HEK293 (cell line): ENCODE results near the gene MBP.

Experiments used
- CTCF ChIA-PET: fragments of 350-600 bp; formaldehyde crosslinking; extraction: SDS; loops from one replicate; lab custom pipeline; 2021; ENCODE audit warnings: antibody characterized with exemption; lab: Yijun Ruan, JAX
- POLR2A ChIA-PET: fragments of 300-600 bp; formaldehyde crosslinking; extraction: SDS; loops from one replicate; lab custom pipeline; 2020; ENCODE audit warnings: antibody characterized with exemption, inconsistent platforms; lab: Yijun Ruan, JAX
- H3K27ac ChIP-seq: fragments of 200-500 bp; sonication (Bioruptor generic); 2 replicates; pipeline ENCODE4 v1.5.1; 2014; ENCODE audit warnings: low read depth, low read length, control low read depth, inconsistent platforms; ENCODE audit errors: extremely low read depth
- H3K36me3 ChIP-seq, 2 experiments: fragments of 200-500 bp in 1 of 2; sonication (Bioruptor generic) in 1 of 2; 1 replicate in 1 of 2; 2 replicates in 1 of 2; pipeline ENCODE4 v1.5.1; 2014 to 2017; ENCODE audit warnings: inconsistent platforms in 2 of 2, low read length in 2 of 2; ENCODE audit not compliant: control insufficient read depth in 2 of 2, insufficient read depth in 1 of 2
- H3K4me1 ChIP-seq: fragments of 200-500 bp; sonication (Bioruptor generic); 2 replicates; pipeline ENCODE4 v1.5.1; 2014; ENCODE audit warnings: mild to moderate bottlenecking, low read length, inconsistent platforms; ENCODE audit not compliant: control insufficient read depth, insufficient read depth
- H3K4me3 ChIP-seq: 2 replicates; pipeline ENCODE4 v1.5.1; 2011; ENCODE audit warnings: low read depth, mild to moderate bottlenecking, control low read depth, low read length, moderate library complexity
- H3K9me3 ChIP-seq: fragments of 200-500 bp; sonication (Bioruptor generic); 2 replicates; pipeline ENCODE4 v1.5.1; 2014; ENCODE audit warnings: low read depth, low read length, inconsistent platforms; ENCODE audit not compliant: control insufficient read depth, insufficient read depth
- KLF16 ChIP-seq: fragments of 450-650 bp; formaldehyde crosslinking; IDR thresholded peaks from 2 replicates; pipeline ENCODE4 v1.5.1; 2017; ENCODE audit warnings: missing biosample characterization, missing genetic modification characterization
- REPIN1 ChIP-seq: fragments of 450-650 bp; formaldehyde crosslinking; IDR thresholded peaks from 2 replicates; pipeline ENCODE4 v1.5.1; 2017; ENCODE audit warnings: missing biosample characterization, missing genetic modification characterization, low read depth
- SP3 ChIP-seq: fragments of 450-650 bp; formaldehyde crosslinking; IDR thresholded peaks from 2 replicates; pipeline ENCODE4 v1.5.1; 2016; ENCODE audit warnings: missing biosample characterization, missing genetic modification characterization
- TRIM28 ChIP-seq: IDR thresholded peaks from 2 replicates; pipeline ENCODE4 v1.6.1; 2011; ENCODE audit warnings: low read length, control low read depth, borderline replicate concordance
- ZIC2 ChIP-seq: fragments of 450-650 bp; formaldehyde crosslinking; IDR thresholded peaks from 2 replicates; pipeline ENCODE4 v1.5.1; 2016; ENCODE audit warnings: missing biosample characterization, missing genetic modification characterization
- ZNF157 ChIP-seq: fragments of 450-650 bp; formaldehyde crosslinking; IDR thresholded peaks from 2 replicates; pipeline ENCODE4 v1.5.1; 2016; ENCODE audit warnings: missing biosample characterization, missing genetic modification characterization
- ZNF184 ChIP-seq: fragments of 450-650 bp; IDR thresholded peaks from 2 replicates; pipeline ENCODE4 v1.5.1; 2018; ENCODE audit warnings: missing biosample characterization, mild to moderate bottlenecking, missing genetic modification characterization
- ZNF248 ChIP-seq: fragments of 450-650 bp; formaldehyde crosslinking; IDR thresholded peaks from 2 replicates; pipeline ENCODE4 v1.5.1; 2017; ENCODE audit warnings: missing biosample characterization, missing genetic modification characterization
- ZNF274 ChIP-seq, 2 experiments: fragments of 200-500 bp in 1 of 2; fragments of 450-650 bp in 1 of 2; sonication (Bioruptor generic) in 1 of 2; formaldehyde crosslinking in 1 of 2; IDR thresholded peaks; 2 replicates each; pipeline versions ENCODE4 v1.5.1 to v1.6.1; 2014 to 2016; ENCODE audit warnings: borderline replicate concordance in 1 of 2, inconsistent platforms in 1 of 2, low read length in 1 of 2, missing biosample characterization in 1 of 2, missing genetic modification characterization in 1 of 2
- ZNF747 ChIP-seq: fragments of 450-650 bp; formaldehyde crosslinking; IDR thresholded peaks from 2 replicates; pipeline ENCODE4 v1.5.1; 2016; ENCODE audit warnings: missing biosample characterization, missing genetic modification characterization
- ZNF768 ChIP-seq: fragments of 450-650 bp; formaldehyde crosslinking; IDR thresholded peaks from 2 replicates; pipeline ENCODE4 v1.5.1; 2018; ENCODE audit warnings: missing biosample characterization, mild to moderate bottlenecking, missing genetic modification characterization
- TF ChIP-seq, protein P1 (sequence below): fragments of 450-650 bp; formaldehyde crosslinking; IDR thresholded peaks from 2 replicates; pipeline ENCODE4 v1.5.1; 2016; ENCODE audit warnings: missing biosample characterization, missing genetic modification characterization
- TF ChIP-seq, protein P2 (sequence below): fragments of 450-650 bp; formaldehyde crosslinking; IDR thresholded peaks from 2 replicates; pipeline ENCODE4 v1.5.1; 2016; ENCODE audit warnings: missing biosample characterization, missing genetic modification characterization
- TF ChIP-seq, protein P3 (sequence below): fragments of 450-650 bp; formaldehyde crosslinking; IDR thresholded peaks from 2 replicates; pipeline ENCODE4 v1.5.1; 2016; ENCODE audit warnings: missing biosample characterization, missing genetic modification characterization
- TF ChIP-seq, protein P4 (sequence below): fragments of 450-650 bp; formaldehyde crosslinking; IDR thresholded peaks from 2 replicates; pipeline ENCODE4 v1.5.1; 2016; ENCODE audit warnings: missing biosample characterization, missing genetic modification characterization
- TF ChIP-seq, protein P5 (sequence below): fragments of 450-650 bp; IDR thresholded peaks from 2 replicates; pipeline ENCODE4 v1.5.1; 2018; ENCODE audit warnings: missing biosample characterization, mild to moderate bottlenecking, missing genetic modification characterization

The MBP gene

DNA sequence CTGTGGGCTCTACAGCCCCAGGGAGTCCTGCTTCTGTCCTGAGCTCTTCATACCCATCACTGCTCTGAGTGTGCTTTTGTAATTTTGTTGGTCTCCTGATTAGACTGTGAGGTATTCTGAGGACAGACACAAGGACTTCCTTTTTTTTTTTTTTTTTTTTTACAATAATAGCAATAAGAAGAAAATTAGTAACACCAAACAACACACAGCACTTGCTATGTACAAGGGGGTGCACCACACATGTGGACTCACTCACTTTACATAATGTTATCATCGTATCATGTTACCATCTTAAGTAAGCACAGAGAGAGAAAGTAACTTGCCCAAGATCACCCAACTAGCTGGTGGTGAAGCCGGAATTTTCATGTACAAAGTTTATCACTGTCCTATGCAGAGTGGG, 34.6 kb downstream of the MBP start:
- no peak overlapping the region for H3K4me3 ChIP-seq
- H3K27ac ChIP-seq: no peak overlapping the region
- H3K4me1 ChIP-seq: peaks cover 27% of the 10 kb centered on the region
- H3K9me3 ChIP-seq: no peaks in the 10 kb centered on the region; the same call in 1 of the 2 replicates
- no peak for TF ChIP-seq TRIM28
- TF ChIP-seq, protein P1, sequence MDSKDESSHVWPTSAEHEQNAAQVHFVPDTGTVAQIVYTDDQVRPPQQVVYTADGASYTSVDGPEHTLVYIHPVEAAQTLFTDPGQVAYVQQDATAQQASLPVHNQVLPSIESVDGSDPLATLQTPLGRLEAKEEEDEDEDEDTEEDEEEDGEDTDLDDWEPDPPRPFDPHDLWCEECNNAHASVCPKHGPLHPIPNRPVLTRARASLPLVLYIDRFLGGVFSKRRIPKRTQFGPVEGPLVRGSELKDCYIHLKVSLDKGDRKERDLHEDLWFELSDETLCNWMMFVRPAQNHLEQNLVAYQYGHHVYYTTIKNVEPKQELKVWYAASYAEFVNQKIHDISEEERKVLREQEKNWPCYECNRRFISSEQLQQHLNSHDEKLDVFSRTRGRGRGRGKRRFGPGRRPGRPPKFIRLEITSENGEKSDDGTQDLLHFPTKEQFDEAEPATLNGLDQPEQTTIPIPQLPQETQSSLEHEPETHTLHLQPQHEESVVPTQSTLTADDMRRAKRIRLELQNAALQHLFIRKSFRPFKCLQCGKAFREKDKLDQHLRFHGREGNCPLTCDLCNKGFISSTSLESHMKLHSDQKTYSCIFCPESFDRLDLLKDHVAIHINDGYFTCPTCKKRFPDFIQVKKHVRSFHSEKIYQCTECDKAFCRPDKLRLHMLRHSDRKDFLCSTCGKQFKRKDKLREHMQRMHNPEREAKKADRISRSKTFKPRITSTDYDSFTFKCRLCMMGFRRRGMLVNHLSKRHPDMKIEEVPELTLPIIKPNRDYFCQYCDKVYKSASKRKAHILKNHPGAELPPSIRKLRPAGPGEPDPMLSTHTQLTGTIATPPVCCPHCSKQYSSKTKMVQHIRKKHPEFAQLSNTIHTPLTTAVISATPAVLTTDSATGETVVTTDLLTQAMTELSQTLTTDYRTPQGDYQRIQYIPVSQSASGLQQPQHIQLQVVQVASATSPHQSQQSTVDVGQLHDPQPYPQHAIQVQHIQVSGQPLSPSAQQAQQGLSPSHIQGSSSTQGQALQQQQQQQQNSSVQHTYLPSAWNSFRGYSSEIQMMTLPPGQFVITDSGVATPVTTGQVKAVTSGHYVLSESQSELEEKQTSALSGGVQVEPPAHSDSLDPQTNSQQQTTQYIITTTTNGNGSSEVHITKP (tag by site-specific recombination): peak; percentile 45
- POLR2A ChIA-PET: no interaction called here
- H3K36me3 ChIP-seq: peaks cover 0 to 6% of the 10 kb centered on the region in 2 experiments; a peak in 2 of 3 replicates
- CTCF ChIA-PET: no interaction called here

DNA sequence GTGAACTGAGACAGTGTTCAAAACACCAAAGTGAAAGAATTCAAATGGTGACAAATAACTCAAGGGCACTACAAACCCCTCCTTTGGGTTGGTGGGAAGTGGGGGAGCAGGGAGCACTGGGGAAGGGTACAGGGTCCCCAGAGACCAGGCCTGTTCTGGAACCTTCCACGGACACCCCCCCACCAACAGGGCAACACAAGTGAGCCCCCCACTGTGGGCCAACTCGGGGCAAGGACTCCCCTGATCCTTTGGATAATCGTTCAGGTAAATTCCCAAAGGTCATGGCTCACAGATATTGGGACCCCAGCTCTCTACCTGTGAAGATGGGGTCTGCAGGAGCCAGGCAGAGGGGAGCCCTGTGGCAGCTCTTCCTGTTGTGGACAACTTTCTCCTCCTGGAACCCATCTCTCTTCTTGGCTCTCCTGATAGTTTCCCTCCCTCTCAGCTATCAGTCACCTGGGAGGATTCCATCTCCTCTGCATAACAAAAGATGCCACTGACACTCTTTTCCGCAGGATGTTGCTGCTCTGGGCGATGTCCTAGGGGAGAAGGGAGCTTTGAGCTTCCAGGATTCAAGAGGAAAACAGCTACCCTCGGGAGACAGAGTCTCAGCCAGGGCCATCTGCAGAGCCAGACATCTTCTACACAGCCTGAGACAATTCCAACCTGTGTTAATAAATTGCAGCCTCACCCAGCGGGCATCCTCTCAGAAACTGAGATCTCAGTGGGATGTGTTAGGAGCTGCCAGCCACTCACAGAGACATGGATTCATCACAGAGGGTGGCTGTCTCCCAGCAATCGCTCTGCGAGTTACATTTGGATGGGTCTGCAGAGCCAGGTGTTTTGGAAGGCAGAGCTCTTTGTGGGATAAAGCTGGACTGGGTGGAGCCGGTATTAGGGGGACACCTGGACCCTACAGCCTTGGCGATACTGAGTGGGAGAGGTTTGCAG, 35.4 kb downstream of the MBP start:
- ChIA-PET CTCF (interaction anchor here (0.6 kb wide), 1 partner anchor 115 kb away, joined by 3 read pairs; no protein-coding TSS in a partner anchor), POLR2A (no interaction called here)
- Histone ChIP-seq H3K27ac (no peak overlapping the region), H3K36me3 (peaks cover 0 to 6% of the 10 kb centered on the region in 2 experiments; a peak in 2 of 3 replicates), H3K4me1 (peaks cover 21% of the 10 kb centered on the region), H3K9me3 (no peaks in the 10 kb centered on the region; the same call in 1 of the 2 replicates), H3K4me3 (no peak overlapping the region)
- TF ChIP-seq ZIC2 (tag by site-specific recombination): peak; percentile 88
- no peak for TF ChIP-seq ZNF274 (IDR thresholded peaks at IDR 0.05; ENCODE audit: low read length)
- TF ChIP-seq ZNF274 (tag by site-specific recombination; IDR thresholded peaks at IDR 0.05; ENCODE audit: borderline replicate concordance): no peak

DNA sequence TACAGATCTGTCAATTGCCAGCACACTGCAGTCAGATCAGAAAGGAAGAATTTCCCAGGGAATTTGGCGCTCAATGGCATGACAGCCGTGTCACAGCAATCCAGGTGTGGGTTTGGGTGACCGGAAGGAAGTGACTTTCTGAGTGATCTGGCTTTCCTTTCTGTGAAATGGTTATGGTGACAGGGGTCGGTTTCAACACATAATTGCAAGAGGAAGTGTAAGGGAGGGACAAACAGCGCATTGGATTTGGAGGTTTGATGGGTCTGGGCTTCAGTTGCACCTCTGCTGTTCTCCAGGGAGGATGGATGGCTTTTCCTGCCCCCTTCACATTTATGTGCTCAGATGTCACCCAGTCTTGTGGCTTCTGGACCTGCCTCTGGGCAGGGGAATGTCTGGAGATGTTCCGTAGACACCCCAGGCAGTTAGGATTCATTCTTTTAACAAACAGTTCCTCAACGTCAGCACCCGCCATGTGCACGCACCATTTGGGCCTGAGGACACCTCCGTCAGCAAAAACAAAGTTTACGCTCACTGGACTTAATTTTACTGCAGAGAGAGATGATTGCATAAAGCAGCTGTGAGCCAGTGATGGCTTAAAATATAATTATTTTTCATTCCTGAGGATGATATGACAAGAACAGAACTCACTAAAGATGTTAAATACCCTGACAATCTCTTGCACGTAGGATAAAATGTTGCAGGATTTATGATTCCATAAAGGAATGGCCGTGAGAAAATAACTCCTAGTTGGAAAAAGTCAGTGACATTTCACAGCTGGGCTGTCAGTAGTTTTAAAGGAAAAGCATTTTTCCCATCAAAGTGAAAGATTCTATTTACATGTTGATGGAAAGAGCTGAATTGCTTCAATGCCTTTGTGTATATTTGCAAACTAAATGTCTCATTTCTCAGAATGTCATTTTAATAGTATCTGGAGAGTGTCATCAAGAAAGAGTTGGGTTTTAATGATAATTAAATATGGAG, 36.9 kb downstream of the MBP start:
- POLR2A ChIA-PET: no interaction called here
- no peak overlapping the region for H3K27ac ChIP-seq
- CTCF ChIA-PET: interaction anchor here (0.5 to 0.6 kb wide), 2 partner anchors 112 to 1599 kb away, joined by 3 read pairs; no protein-coding TSS in a partner anchor
- TF ChIP-seq, protein P2, sequence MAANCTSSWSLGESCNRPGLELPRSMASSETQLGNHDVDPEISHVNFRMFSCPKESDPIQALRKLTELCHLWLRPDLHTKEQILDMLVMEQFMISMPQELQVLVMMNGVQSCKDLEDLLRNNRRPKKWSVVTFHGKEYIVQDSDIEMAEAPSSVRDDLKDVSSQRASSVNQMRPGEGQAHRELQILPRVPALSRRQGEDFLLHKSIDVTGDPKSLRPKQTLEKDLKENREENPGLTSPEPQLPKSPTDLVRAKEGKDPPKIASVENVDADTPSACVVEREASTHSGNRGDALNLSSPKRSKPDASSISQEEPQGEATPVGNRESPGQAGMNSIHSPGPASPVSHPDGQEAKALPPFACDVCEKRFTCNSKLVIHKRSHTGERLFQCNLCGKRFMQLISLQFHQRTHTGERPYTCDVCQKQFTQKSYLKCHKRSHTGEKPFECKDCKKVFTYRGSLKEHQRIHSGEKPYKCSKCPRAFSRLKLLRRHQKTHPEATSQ: no peak
- TF ChIP-seq ZNF157: no peak
- TF ChIP-seq, protein P3, sequence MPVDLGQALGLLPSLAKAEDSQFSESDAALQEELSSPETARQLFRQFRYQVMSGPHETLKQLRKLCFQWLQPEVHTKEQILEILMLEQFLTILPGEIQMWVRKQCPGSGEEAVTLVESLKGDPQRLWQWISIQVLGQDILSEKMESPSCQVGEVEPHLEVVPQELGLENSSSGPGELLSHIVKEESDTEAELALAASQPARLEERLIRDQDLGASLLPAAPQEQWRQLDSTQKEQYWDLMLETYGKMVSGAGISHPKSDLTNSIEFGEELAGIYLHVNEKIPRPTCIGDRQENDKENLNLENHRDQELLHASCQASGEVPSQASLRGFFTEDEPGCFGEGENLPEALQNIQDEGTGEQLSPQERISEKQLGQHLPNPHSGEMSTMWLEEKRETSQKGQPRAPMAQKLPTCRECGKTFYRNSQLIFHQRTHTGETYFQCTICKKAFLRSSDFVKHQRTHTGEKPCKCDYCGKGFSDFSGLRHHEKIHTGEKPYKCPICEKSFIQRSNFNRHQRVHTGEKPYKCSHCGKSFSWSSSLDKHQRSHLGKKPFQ (tag by site-specific recombination): no peak
- TF ChIP-seq, protein P4, sequence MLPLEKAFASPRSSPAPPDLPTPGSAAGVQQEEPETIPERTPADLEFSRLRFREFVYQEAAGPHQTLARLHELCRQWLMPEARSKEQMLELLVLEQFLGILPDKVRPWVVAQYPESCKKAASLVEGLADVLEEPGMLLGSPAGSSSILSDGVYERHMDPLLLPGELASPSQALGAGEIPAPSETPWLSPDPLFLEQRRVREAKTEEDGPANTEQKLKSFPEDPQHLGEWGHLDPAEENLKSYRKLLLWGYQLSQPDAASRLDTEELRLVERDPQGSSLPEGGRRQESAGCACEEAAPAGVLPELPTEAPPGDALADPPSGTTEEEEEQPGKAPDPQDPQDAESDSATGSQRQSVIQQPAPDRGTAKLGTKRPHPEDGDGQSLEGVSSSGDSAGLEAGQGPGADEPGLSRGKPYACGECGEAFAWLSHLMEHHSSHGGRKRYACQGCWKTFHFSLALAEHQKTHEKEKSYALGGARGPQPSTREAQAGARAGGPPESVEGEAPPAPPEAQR (tag by site-specific recombination): no peak
- TF ChIP-seq, protein P5, sequence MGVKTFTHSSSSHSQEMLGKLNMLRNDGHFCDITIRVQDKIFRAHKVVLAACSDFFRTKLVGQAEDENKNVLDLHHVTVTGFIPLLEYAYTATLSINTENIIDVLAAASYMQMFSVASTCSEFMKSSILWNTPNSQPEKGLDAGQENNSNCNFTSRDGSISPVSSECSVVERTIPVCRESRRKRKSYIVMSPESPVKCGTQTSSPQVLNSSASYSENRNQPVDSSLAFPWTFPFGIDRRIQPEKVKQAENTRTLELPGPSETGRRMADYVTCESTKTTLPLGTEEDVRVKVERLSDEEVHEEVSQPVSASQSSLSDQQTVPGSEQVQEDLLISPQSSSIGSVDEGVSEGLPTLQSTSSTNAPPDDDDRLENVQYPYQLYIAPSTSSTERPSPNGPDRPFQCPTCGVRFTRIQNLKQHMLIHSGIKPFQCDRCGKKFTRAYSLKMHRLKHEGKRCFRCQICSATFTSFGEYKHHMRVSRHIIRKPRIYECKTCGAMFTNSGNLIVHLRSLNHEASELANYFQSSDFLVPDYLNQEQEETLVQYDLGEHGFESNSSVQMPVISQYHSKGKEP: no peak
- TF ChIP-seq REPIN1 (tag by site-specific recombination): no peak
- TF ChIP-seq ZNF747: no peak
- no peak for TF ChIP-seq SP3 (tag by site-specific recombination)
- no peak for TF ChIP-seq ZNF248 (tag by site-specific recombination)
- no peak for TF ChIP-seq ZNF184 (tag by site-specific recombination)
- no peak for TF ChIP-seq KLF16
- no peak for TF ChIP-seq ZNF768 (tag by site-specific recombination)

More for the DNA sequence above, 36.9 kb downstream of the MBP start:
- H3K36me3 ChIP-seq: peaks cover 0 to 6% of the 10 kb centered on the region in 2 experiments; a peak in 2 of 3 replicates
- H3K4me1 ChIP-seq: peaks cover 12% of the 10 kb centered on the region
- no peak overlapping the region for H3K4me3 ChIP-seq
- no peaks in the 10 kb centered on the region; the same call in 1 of the 2 replicates for H3K9me3 ChIP-seq
